HEK293 (cell line): ENCODE measurements around the gene TMPRSS7.

Source experiments
- GLIS1 ChIP-seq: fragments of 450-650 bp; formaldehyde crosslinking; IDR thresholded peaks from 2 replicates; pipeline ENCODE4 v1.5.1; 2016; ENCODE audit warnings: missing biosample characterization, missing genetic modification characterization
- ZEB2 ChIP-seq: fragments of 450-650 bp; formaldehyde crosslinking; IDR thresholded peaks from 2 replicates; pipeline ENCODE4 v1.5.1; 2016; ENCODE audit warnings: missing biosample characterization, missing genetic modification characterization
- ZNF473 ChIP-seq: fragments of 450-650 bp; formaldehyde crosslinking; IDR thresholded peaks from 2 replicates; pipeline ENCODE4 v1.5.1; 2017; ENCODE audit warnings: missing biosample characterization, missing genetic modification characterization
- ZNF704 ChIP-seq: fragments of 450-650 bp; formaldehyde crosslinking; IDR thresholded peaks from 2 replicates; pipeline ENCODE4 v1.5.1; 2016; ENCODE audit warnings: missing biosample characterization, missing genetic modification characterization

- TF ChIP-seq GLIS1 (tag by site-specific recombination), result no peak
- TF ChIP-seq ZEB2 (tag by site-specific recombination), result no peak
- TF ChIP-seq ZNF473 (tag by site-specific recombination), result no peak
- TF ChIP-seq ZNF704 (tag by site-specific recombination), result no peak
These were observed 24.9 kb upstream of the TMPRSS7 start for GRCh38 chr3:112009670-112010069.
